A673 (cell line): Measurements from ENCODE around the gene SERPINC1. TPM values are rescaled to one million over a fixed set of nuclear protein-coding genes. Genes with fewer than 3 reads are reported as not detected.

ENCODE experiments used
- BruUV-seq: library from RNA; stranded (reverse); fragments of 400-500 nt; replicated peaks from 2 replicates; lab custom pipeline; 2021; lab: Mats Ljungman, UMichigan
- CTCF ChIA-PET: fragments of 300-600 bp; sonication (Branson Sonifier 250); formaldehyde crosslinking; loops from one replicate; lab custom pipeline; 2022; ENCODE audit warnings: antibody characterized with exemption; lab: Charles Lee
- POLR2A ChIA-PET: fragments of 300-600 bp; sonication (Branson Sonifier 250); formaldehyde crosslinking; loops from one replicate; lab custom pipeline; 2022; ENCODE audit warnings: antibody characterized with exemption; ENCODE audit not compliant: low non-redundant PET; lab: Charles Lee
- DNase-seq: peaks from one replicate; pipeline ENCODE4 v3.0.0-alpha.2; 2015; ENCODE audit warnings: low spot score
- H3K27ac ChIP-seq: fragments of 200-600 bp; sonication (generic); 2 replicates; pipeline ENCODE4 v1.5.1; 2016; ENCODE audit warnings: mixed run types, low read depth, mild to moderate bottlenecking, mixed read lengths, antibody characterized with exemption, low read length; ENCODE audit not compliant: poor library complexity, severe bottlenecking
- H3K27me3 ChIP-seq: fragments of 200-600 bp; sonication (generic); replicated peaks from 2 replicates; pipeline ENCODE4 v1.6.1; 2017; ENCODE audit warnings: mixed run types, low read depth, mild to moderate bottlenecking, mixed read lengths, antibody characterized with exemption, low read length; ENCODE audit not compliant: insufficient read depth, poor library complexity
- H3K36me3 ChIP-seq: fragments of 200-600 bp; sonication (generic); 2 replicates; pipeline ENCODE4 v1.6.1; 2016; ENCODE audit warnings: mixed run types, mild to moderate bottlenecking, mixed read lengths, antibody characterized with exemption, low read length; ENCODE audit not compliant: insufficient read depth, poor library complexity, severe bottlenecking
- H3K4me1 ChIP-seq: fragments of 200-600 bp; sonication (generic); 2 replicates; pipeline ENCODE4 v1.6.1; 2017; ENCODE audit warnings: mixed run types, mild to moderate bottlenecking, mixed read lengths, antibody characterized with exemption, low read length; ENCODE audit not compliant: insufficient read depth, poor library complexity, severe bottlenecking
- H3K4me3 ChIP-seq: fragments of 200-600 bp; sonication (generic); 2 replicates; pipeline ENCODE4 v1.5.1; 2016; ENCODE audit warnings: low read depth, mixed run types, mild to moderate bottlenecking, mixed read lengths, low read length; ENCODE audit not compliant: poor library complexity, severe bottlenecking
- H3K9me3 ChIP-seq: fragments of 200-600 bp; sonication (generic); 2 replicates; pipeline ENCODE4 v1.6.1; 2016; ENCODE audit warnings: mixed run types, low read depth, mild to moderate bottlenecking, mixed read lengths, antibody characterized with exemption, low read length; ENCODE audit not compliant: poor library complexity, severe bottlenecking
- CTCF ChIP-seq: fragments of 300-800, 200-600 bp; sonication (generic); conservative IDR thresholded peaks from 2 replicates; pipeline ENCODE4 v1.5.1; 2017; ENCODE audit warnings: low read depth, mild to moderate bottlenecking, antibody characterized with exemption, low read length, moderate library complexity, mixed read lengths
- EZH2 ChIP-seq: fragments of 200-600 bp; sonication (generic); IDR thresholded peaks from 2 replicates; pipeline ENCODE4 v1.6.1; 2017; ENCODE audit warnings: borderline replicate concordance, low read depth, mild to moderate bottlenecking, mixed read lengths, antibody characterized with exemption, low read length; ENCODE audit not compliant: poor library complexity, severe bottlenecking
- intact Hi-C: fragments of 100-400 bp; cut with micrococcal nuclease; formaldehyde crosslinking; loops from one replicate; pipeline ENCODE4 v1.10.0; 2022; ENCODE audit not compliant: unreplicated experiment
- total RNA-seq: library from RNA; stranded (reverse); gene quantifications from 2 replicates; pipeline ENCODE4 v1.2.3, GENCODE V29; 2021

The SERPINC1 gene
- total RNA-seq, 1 experiment from 2014 or later = not detected

GRCh38 chr1:173900427-173900826, 16.7 kb downstream of the SERPINC1 start:
- Histone ChIP-seq H3K36me3 (no peaks in the 10 kb centered on the region), H3K27ac (no peak overlapping the region), H3K9me3 (no peaks in the 10 kb centered on the region), H3K4me3 (no peak overlapping the region), H3K4me1 (no peaks in the 10 kb centered on the region), H3K27me3 (no peaks in the 10 kb centered on the region)
- intact Hi-C loops = no loop called here
- CTCF ChIA-PET = no interaction called here
- BruUV-seq = no TSS peak
- DNase-seq = no peak
- POLR2A ChIA-PET = interaction anchor here (0.6 kb wide), 1 partner anchor 58 kb away, joined by 3 read pairs; no protein-coding TSS in a partner anchor
- TF ChIP-seq CTCF = no peak
- TF ChIP-seq EZH2 = no peak

GRCh38 chr1:173894189-173894588, 22.9 kb downstream of the SERPINC1 start:
- TF ChIP-seq CTCF = no peak
- Histone ChIP-seq H3K36me3 (no peaks in the 10 kb centered on the region), H3K27ac (no peak overlapping the region), H3K27me3 (no peaks in the 10 kb centered on the region), H3K4me1 (no peaks in the 10 kb centered on the region), H3K4me3 (no peak overlapping the region), H3K9me3 (no peaks in the 10 kb centered on the region)
- no peak for DNase-seq
- CTCF ChIA-PET = no interaction called here
- no TSS peak for BruUV-seq
- POLR2A ChIA-PET = no interaction called here
- intact Hi-C loops = no loop called here

- no peak for DNase-seq
- H3K4me1 ChIP-seq = no peaks in the 10 kb centered on the region
- no peaks in the 10 kb centered on the region for H3K9me3 ChIP-seq
- ChIA-PET CTCF (no interaction called here), POLR2A (no interaction called here)
- no peak overlapping the region for H3K4me3 ChIP-seq
- no peaks in the 10 kb centered on the region for H3K36me3 ChIP-seq
- TF ChIP-seq EZH2 (no peak), CTCF (no peak)
- H3K27ac ChIP-seq = no peak overlapping the region
- H3K27me3 ChIP-seq = no peaks in the 10 kb centered on the region
- BruUV-seq = no TSS peak
- intact Hi-C loops = no loop called here
These were observed 23.5 kb downstream of the SERPINC1 start for GRCh38 chr1:173893611-173894010.
